ENCODE measurements around the gene MN1.

DNA sequence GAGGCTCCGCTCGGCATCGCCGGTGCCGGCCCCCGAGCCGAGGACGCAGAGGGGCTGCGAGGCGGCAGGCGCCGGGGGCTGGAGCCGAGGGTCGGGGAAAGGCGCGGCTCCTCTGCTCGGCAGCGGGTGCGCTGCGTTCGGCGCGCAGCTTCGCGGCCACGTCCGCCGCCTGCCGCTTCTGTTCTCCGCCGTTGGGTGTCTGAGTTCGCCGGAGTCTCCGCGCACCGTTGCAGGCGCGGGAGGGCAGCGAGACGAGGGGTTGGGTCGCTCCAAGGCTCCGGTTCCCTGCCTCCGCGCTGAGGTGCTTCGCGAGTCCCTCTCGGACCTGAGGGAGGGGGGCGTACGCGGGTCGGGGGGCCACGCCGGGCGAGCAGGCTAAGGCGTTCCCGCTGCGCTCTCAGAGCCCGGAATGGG, 347 bp downstream of the MN1 start:
- TF ChIP-seq GATA2 (IDR thresholded peaks at IDR 0.05; ENCODE audit: low read depth, low read length) (no peak), GATA3 (IDR thresholded peaks at IDR 0.05; ENCODE audit: low read depth, low read length) (no peak)
